Glutamatergic neuron (in vitro differentiated cells): ENCODE results near the gene AKAP12. TPM values are rescaled to one million over a fixed set of nuclear protein-coding genes. Genes with fewer than 3 reads are reported as not detected.

Source experiments
- DNase-seq: peaks from one replicate; pipeline ENCODE4 v3.0.0; 2022
- H3K27ac Mint-ChIP-seq: one replicate; pipeline ENCODE4 v1.8.0; 2020; ENCODE audit warnings: mild to moderate bottlenecking, mixed read lengths, inconsistent platforms; ENCODE audit not compliant: unreplicated experiment
- H3K27me3 Mint-ChIP-seq: one replicate; pipeline ENCODE4 v1.8.0; 2020; ENCODE audit warnings: mild to moderate bottlenecking, moderate library complexity, mixed read lengths, inconsistent platforms; ENCODE audit not compliant: unreplicated experiment
- H3K36me3 Mint-ChIP-seq: one replicate; pipeline ENCODE4 v1.8.0; 2020; ENCODE audit warnings: mild to moderate bottlenecking, mixed read lengths, inconsistent platforms; ENCODE audit not compliant: unreplicated experiment
- H3K4me1 Mint-ChIP-seq: one replicate; pipeline ENCODE4 v1.8.0; 2020; ENCODE audit warnings: mild to moderate bottlenecking, low read depth, mixed read lengths, inconsistent platforms; ENCODE audit not compliant: unreplicated experiment
- H3K4me3 Mint-ChIP-seq: one replicate; pipeline ENCODE4 v1.8.0; 2020; ENCODE audit warnings: mild to moderate bottlenecking, mixed read lengths, inconsistent platforms; ENCODE audit not compliant: unreplicated experiment
- H3K9me3 Mint-ChIP-seq: one replicate; pipeline ENCODE4 v1.8.0; 2020; ENCODE audit warnings: mild to moderate bottlenecking, moderate library complexity, mixed read lengths, inconsistent platforms; ENCODE audit not compliant: unreplicated experiment
- CTCF ChIP-seq: fragments of 200-600 bp; sonication (generic); IDR thresholded peaks from one replicate; pipeline ENCODE4 v1.5.0; 2021; ENCODE audit not compliant: partially characterized antibody, unreplicated experiment
- total RNA-seq: library from RNA; stranded (reverse); fragmentation: NEBNext Ultra II Directional; extraction: Animal tissue kit (Norgen Biotek cat#: 25700); gene quantifications from one replicate; pipeline ENCODE4 v1.2.1, GENCODE V29; 2021; ENCODE audit not compliant: unreplicated experiment

Gene AKAP12
- total RNA-seq, 1 donor from 2014 or later, result 240 TPM

- peak overlapping the region; percentile 93 for H3K27ac Mint-ChIP-seq
- peaks cover 15% of the 10 kb centered on the region for H3K27me3 Mint-ChIP-seq
Measured at GRCh38 chr6:151241853-151242252, 2.1 kb downstream of the AKAP12 start.

GRCh38 chr6:151242420-151242861, 2.7 kb downstream of the AKAP12 start:
- Mint-ChIP-seq H3K9me3 (peaks cover 16% of the 10 kb centered on the region), H3K4me1 (peaks cover 29% of the 10 kb centered on the region), H3K36me3 (peaks cover 6% of the 10 kb centered on the region), H3K4me3 (peak overlapping the region; percentile 100), H3K27me3 (peaks cover 15% of the 10 kb centered on the region), H3K27ac (peak overlapping the region; percentile 93)
- DNase-seq, result no peak
- no peak for TF ChIP-seq CTCF

More at GRCh38 chr6:151241853-151242252, 2.1 kb downstream of the AKAP12 start:
- TF ChIP-seq CTCF, result no peak
- H3K9me3 Mint-ChIP-seq, result peaks cover 16% of the 10 kb centered on the region
- H3K36me3 Mint-ChIP-seq, result peaks cover 6% of the 10 kb centered on the region
- peak overlapping the region; percentile 100 for H3K4me3 Mint-ChIP-seq
- peaks cover 29% of the 10 kb centered on the region for H3K4me1 Mint-ChIP-seq
- no peak for DNase-seq

- H3K9me3 Mint-ChIP-seq, result peaks cover 16% of the 10 kb centered on the region
- H3K4me3 Mint-ChIP-seq, result peak overlapping the region; percentile 100
- peaks cover 15% of the 10 kb centered on the region for H3K27me3 Mint-ChIP-seq
- peaks cover 6% of the 10 kb centered on the region for H3K36me3 Mint-ChIP-seq
- no peak for DNase-seq
- TF ChIP-seq CTCF, result no peak
- peak overlapping the region; percentile 49 for H3K27ac Mint-ChIP-seq
- H3K4me1 Mint-ChIP-seq, result peaks cover 32% of the 10 kb centered on the region
Measured at GRCh38 chr6:151243481-151243880, 3.7 kb downstream of the AKAP12 start.

- Mint-ChIP-seq H3K27ac (no peak overlapping the region), H3K36me3 (peaks cover 5% of the 10 kb centered on the region), H3K4me1 (peaks cover 23% of the 10 kb centered on the region), H3K9me3 (peaks cover 2% of the 10 kb centered on the region), H3K4me3 (no peak overlapping the region), H3K27me3 (no peaks in the 10 kb centered on the region)
- no peak for TF ChIP-seq CTCF
- no peak for DNase-seq
Measured at GRCh38 chr6:151247490-151247889, 7.7 kb downstream of the AKAP12 start.

- H3K27ac Mint-ChIP-seq, result no peak overlapping the region
- peaks cover 5% of the 10 kb centered on the region for H3K36me3 Mint-ChIP-seq
- no peak for TF ChIP-seq CTCF
- no peaks in the 10 kb centered on the region for H3K27me3 Mint-ChIP-seq
- H3K9me3 Mint-ChIP-seq, result peaks cover 2% of the 10 kb centered on the region
- no peak for DNase-seq
- peaks cover 19% of the 10 kb centered on the region for H3K4me1 Mint-ChIP-seq
- peak overlapping the region; percentile 3 for H3K4me3 Mint-ChIP-seq
Measured at GRCh38 chr6:151248295-151248694, 8.5 kb downstream of the AKAP12 start.
